Ascending aorta (tissue), 2 donors: ENCODE data around the gene TMEM86A. TPM values are rescaled to one million over a fixed set of nuclear protein-coding genes. Genes with fewer than 3 reads are reported as not detected.
A peak's percentile ranks its signal among the peaks of the same experiment; 100 is the strongest.

Experiments
- DNase-seq, 2 donors: peaks; one replicate each; pipeline ENCODE4 v3.0.0-alpha.2; 2019; ENCODE audit warnings: low spot score in 2 of 2
- H3K27ac ChIP-seq, 2 donors: fragments of 200-600 bp; sonication (generic); one replicate each; pipeline ENCODE4 v1.5.1; 2016 to 2017; ENCODE audit warnings: mild to moderate bottlenecking in 1 of 2
- H3K27me3 ChIP-seq: fragments of 200-600 bp; sonication (generic); one replicate; pipeline ENCODE4 v1.5.1; 2017
- H3K36me3 ChIP-seq, 2 donors: fragments of 200-600 bp; sonication (generic); one replicate each; pipeline ENCODE4 v1.5.1; 2016
- H3K4me1 ChIP-seq, 2 donors: fragments of 200-600 bp; sonication (generic); one replicate each; pipeline ENCODE4 v1.5.1; 2016 to 2017; ENCODE audit warnings: mild to moderate bottlenecking in 1 of 2
- H3K4me3 ChIP-seq, 2 donors: fragments of 200-600 bp; sonication (generic); one replicate each; pipeline ENCODE4 v1.5.1; 2016 to 2017; ENCODE audit warnings: mild to moderate bottlenecking in 1 of 2
- H3K9me3 ChIP-seq, 2 donors: fragments of 200-600 bp; sonication (generic); one replicate each; pipeline ENCODE4 v1.5.1; 2016
- intact Hi-C: fragments of 100-400 bp; cut with DNase I; formaldehyde crosslinking; loops from one replicate; pipeline ENCODE4 v1.15.1; 2023
- total RNA-seq: library from RNA; depleted of rRNA; stranded (reverse); fragments of >200 nt; gene quantifications from one replicate; pipeline ENCODE4 v1.1.0, GENCODE V29; 2016
- TF ChIP-seq, protein P1 (sequence below), 3 experiments: fragments of 200-600 bp in 2 of 3; fragments of 450-650 bp in 1 of 3; sonication (generic) in 2 of 3; IDR thresholded peaks; one replicate each; pipeline ENCODE4 v1.5.1; 2016 to 2019; ENCODE audit warnings: antibody characterized with exemption in 3 of 3, mild to moderate bottlenecking in 1 of 3, moderate library complexity in 1 of 3

TMEM86A gene
- total RNA-seq, 1 donor from 2014 or later = 4.8 TPM

- Histone ChIP-seq H3K4me1 (peaks cover 3 to 4% of the 10 kb centered on the region in 2 donors), H3K36me3 (no peaks in the 10 kb centered on the region), H3K4me3 (peak overlapping the region; percentile 61 to 72), H3K9me3 (no peaks in the 10 kb centered on the region), H3K27ac (peak overlapping the region; percentile 75 to 81), H3K27me3 (no peaks in the 10 kb centered on the region)
- no peak for DNase-seq
- TF ChIP-seq, protein P1, sequence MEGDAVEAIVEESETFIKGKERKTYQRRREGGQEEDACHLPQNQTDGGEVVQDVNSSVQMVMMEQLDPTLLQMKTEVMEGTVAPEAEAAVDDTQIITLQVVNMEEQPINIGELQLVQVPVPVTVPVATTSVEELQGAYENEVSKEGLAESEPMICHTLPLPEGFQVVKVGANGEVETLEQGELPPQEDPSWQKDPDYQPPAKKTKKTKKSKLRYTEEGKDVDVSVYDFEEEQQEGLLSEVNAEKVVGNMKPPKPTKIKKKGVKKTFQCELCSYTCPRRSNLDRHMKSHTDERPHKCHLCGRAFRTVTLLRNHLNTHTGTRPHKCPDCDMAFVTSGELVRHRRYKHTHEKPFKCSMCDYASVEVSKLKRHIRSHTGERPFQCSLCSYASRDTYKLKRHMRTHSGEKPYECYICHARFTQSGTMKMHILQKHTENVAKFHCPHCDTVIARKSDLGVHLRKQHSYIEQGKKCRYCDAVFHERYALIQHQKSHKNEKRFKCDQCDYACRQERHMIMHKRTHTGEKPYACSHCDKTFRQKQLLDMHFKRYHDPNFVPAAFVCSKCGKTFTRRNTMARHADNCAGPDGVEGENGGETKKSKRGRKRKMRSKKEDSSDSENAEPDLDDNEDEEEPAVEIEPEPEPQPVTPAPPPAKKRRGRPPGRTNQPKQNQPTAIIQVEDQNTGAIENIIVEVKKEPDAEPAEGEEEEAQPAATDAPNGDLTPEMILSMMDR (IDR thresholded peaks at IDR 0.05) = peak; percentile 56 to 83 (median 69)
- intact Hi-C loops = loop anchor here (1.0 to 10.0 kb wide), 5 partner anchors 15 to 707 kb away; partner anchors contain the start of genes SERGEF, SPTY2D1, TMEM86A and UEVLD
Measured at GRCh38 chr11:18721561-18722292, 23.1 kb downstream of the TMEM86A start.

- Histone ChIP-seq H3K9me3 (no peaks in the 10 kb centered on the region), H3K27me3 (no peaks in the 10 kb centered on the region), H3K4me1 (peaks cover 3 to 4% of the 10 kb centered on the region in 2 donors), H3K27ac (peak overlapping the region; percentile 75 to 81), H3K4me3 (peak overlapping the region in 1 of 2 donors; percentile 72), H3K36me3 (no peaks in the 10 kb centered on the region)
- DNase-seq = no peak
- TF ChIP-seq, protein P1 (IDR thresholded peaks at IDR 0.05) = no peak
- intact Hi-C loops = loop anchor here (5.0 to 10.0 kb wide), 2 partner anchors 90 to 707 kb away; partner anchors contain the start of genes SERGEF and SPTY2D1
Measured at GRCh38 chr11:18722293-18722637, 23.7 kb downstream of the TMEM86A start.

DNA sequence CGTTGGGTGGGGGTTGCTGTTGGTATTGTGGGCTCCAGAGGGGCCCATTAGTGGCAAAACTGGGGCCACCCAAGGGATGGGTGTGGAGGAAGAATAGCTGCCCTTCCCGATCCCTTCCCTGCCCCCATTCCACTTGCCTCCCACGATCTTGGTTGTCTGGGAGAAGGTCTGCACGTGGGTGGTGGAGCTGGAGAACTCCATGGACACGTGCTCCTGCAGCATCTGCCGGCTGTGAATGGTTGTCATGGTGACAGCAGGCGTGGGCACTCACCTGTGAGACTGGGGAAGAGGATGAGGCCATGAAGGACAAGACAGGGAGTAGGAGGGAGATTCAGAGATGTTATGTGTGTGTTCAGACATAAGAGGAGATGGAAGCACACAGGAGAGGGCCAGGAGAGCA lies 25.4 kb downstream of the TMEM86A start:
- Histone ChIP-seq H3K36me3 (no peaks in the 10 kb centered on the region), H3K27ac (no peak overlapping the region), H3K4me3 (no peak overlapping the region), H3K27me3 (no peaks in the 10 kb centered on the region), H3K4me1 (peaks cover 3 to 4% of the 10 kb centered on the region in 2 donors), H3K9me3 (no peaks in the 10 kb centered on the region)
- TF ChIP-seq, protein P1 (IDR thresholded peaks at IDR 0.05) = no peak
- DNase-seq = no peak
- intact Hi-C loops = loop anchor here (5.0 to 10.0 kb wide), 2 partner anchors 92 to 709 kb away; partner anchors contain the start of genes SERGEF and SPTY2D1

- Histone ChIP-seq H3K4me3 (no peak within 1 kb of the TSS), H3K27ac (no peak within 1 kb of the TSS), H3K36me3 (no peaks in the 10 kb centered on the region), H3K9me3 (no peaks in the 10 kb centered on the region), H3K4me1 (no peaks in the 10 kb centered on the region), H3K27me3 (no peaks in the 10 kb centered on the region)
- no peak for DNase-seq
- intact Hi-C loops = loop anchor here (10.0 kb wide), 1 partner anchor 711 kb away; the partner anchor contains the start of gene SERGEF
- TF ChIP-seq, protein P1 (IDR thresholded peaks at IDR 0.05) = no peak
Measured at GRCh38 chr11:18726040-18726439, 27.5 kb downstream of the TMEM86A start, which contains the start of gene IGSF22. IGSF22 (minus strand) TSS chr11:18726188; CDS start chr11:18724236, 1,952 bp downstream.

GRCh38 chr11:18727479-18728236 lies 29.1 kb downstream of the TMEM86A start:
- TF ChIP-seq, protein P1 (IDR thresholded peaks at IDR 0.05) = peak; percentile 14 to 73 (median 72)
- Histone ChIP-seq H3K4me1 (no peaks in the 10 kb centered on the region), H3K9me3 (no peaks in the 10 kb centered on the region), H3K27ac (no peak overlapping the region), H3K36me3 (no peaks in the 10 kb centered on the region), H3K27me3 (no peaks in the 10 kb centered on the region), H3K4me3 (no peak overlapping the region)
- DNase-seq = no peak
- intact Hi-C loops = loop anchor here (10.0 kb wide), 1 partner anchor 713 kb away; the partner anchor contains the start of gene SERGEF
